ENCODE results near the gene PLEKHG5.

- TF ChIP-seq CTCF (IDR thresholded peaks at IDR 0.05) (no peak), POLR2A (IDR thresholded peaks at IDR 0.05) (no peak)
These were observed 57.3 kb downstream of the PLEKHG5 start for GRCh38 chr1:6434186-6434585.
